GM19467 (cell line): Measurements from ENCODE around the gene IL10RA.
"Not testable (repeated sequence)": the region's sequence is repeated elsewhere in the genome, so short reads cannot be mapped to it uniquely, and the experiment has no call there.

ENCODE experiments used
- ATAC-seq: cut with Tn5 transposase; IDR thresholded peaks from one replicate; pipeline ENCODE4 v1.9.1; 2021; ENCODE audit warnings: mild to moderate bottlenecking, moderate library complexity; ENCODE audit not compliant: unreplicated experiment

The IL10RA gene

DNA sequence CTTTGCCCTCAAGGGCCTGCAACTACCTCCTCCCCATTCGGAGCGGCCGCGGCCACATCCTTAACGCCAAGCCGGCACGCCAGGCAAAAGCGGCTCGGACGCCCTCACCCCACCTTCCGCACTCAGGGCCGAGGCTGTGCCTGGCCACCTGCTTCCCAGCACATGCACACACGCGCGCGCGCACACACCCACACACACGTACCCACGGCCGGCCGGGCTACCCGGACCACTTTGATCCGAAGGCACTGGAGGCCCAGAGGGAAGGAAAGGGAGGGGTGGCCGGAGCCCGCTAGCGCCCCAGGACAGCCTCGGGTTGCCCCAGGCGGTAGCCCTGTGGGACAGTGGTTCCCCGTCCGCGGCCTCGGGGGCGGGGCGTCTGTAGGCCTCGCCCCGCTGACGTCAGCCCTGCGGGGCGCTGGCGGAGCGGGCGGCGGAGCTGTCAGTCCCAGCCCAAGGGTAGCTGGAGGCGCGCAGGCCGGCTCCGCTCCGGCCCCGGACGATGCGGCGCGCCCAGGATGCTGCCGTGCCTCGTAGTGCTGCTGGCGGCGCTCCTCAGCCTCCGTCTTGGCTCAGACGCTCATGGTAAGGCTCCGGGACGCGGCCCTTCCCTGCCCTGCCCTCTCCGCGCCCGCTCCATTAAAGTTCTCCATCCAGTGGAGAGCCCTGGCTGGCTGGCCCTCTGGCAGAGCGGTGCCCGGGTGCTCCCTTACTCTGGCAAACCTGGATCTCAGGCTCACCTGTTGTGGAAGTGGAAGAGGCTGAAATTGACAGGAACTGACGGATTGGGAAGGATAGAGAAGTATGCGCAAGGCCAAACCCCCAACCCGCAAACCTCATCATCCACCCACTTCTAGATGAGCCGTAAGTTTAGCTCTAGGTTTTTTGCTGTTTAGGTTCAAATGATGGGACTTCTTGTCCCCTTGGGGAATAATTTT, at the start of gene IL10RA:
Gene IL10RA, plus strand, starts transcription at position 442 of the 935 bp plus-strand sequence. Its CDS starts 74 bp downstream, at position 516.
- peak; percentile 82 for ATAC-seq

DNA sequence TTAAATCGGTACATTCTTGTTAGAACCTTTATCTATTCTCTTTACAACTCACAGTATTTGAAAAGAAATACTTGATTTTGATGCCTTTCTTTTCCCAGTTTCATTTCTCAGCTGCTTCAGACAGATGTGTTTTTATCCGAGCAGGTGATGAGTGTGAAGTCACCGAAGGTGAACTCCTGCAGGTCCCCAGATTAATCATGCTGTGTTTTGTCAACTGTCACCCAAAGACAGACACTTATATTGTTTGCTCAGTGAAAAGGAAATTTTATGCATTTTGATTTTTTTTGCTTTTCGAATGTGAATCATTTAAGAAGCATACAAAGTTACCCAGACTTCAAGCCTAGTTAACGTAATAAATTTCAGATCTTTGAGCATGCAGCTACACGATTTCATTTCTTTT, 49.2 kb upstream of the IL10RA start:
- no peak for ATAC-seq

DNA sequence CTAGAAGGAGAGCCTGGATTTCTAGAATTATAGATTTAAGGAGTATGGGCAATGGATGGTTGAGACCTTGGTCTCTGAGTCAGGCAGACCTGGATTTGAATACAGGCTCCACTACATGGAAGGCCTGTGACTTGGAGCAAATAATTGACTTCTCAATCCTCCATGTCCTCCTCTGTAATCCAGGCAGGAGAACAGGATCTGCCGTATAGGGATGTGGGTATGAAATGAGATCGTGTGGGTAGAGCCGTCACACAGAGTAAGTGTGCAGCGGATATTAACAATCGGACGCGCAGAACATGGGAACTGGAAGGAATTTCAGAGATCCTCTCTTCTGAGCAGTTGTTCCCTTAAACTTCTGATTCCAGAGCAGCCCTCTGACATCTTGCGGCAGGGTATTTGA, 45.5 kb upstream of the IL10RA start:
- no peak for ATAC-seq

DNA sequence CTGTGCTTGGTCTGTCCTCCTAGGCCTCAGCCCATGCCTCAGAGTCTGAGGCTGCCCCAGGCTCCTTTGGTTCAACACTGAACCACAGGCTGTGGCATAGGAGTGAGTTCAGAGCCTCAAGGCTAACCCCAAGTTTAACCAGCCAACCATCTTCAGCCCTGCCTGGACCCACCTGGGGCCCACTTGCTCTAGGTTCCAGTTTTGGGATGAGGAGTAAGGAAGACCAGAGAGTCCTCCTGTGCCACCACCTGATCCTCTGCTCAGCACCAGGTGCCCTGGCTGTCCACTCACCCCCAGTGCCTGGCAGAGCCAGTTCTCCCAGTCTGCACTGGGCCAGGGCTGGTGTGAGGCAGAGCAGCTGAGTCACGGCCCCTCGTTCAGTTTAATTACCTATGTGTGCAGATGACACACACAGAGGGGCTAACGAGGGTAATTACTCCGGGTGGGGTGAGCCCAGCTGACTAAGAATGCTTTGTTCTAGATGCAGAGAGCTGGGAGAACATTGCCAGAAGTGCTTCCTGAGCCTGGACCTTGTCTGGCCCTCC, 45.0 kb upstream of the IL10RA start:
- ATAC-seq: no peak

DNA sequence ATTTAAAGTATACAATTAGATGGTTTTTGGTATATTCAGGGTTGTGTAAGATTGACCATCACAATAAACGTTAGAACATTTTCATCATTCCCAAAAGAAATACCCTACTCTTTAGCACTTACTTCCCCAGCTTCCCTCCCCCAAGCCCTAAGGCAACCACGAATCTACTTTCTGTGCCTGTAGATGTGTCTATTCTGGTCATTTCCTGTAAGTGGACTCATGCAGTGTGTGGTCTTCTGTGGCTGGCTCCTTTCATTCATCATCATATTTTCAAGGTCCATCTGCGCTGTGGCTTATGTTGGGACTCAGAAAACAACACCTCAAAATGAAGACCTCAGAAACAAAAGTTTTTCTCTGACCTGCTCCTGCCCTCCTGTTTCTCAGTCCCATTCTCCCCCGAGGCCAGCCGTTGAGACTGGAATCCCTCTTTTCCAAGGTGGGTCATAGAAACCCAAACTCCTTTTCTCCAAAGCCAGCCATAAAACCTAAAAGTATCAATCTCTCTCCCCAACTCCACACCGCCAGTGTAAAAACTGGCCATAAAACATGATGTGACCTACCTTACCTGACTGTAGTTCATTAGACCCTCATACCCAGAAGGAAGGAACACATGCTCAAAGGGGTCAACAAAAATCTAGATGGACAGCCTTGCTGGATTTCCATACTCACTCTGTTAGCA, 44.1 kb upstream of the IL10RA start:
- ATAC-seq: no peak

DNA sequence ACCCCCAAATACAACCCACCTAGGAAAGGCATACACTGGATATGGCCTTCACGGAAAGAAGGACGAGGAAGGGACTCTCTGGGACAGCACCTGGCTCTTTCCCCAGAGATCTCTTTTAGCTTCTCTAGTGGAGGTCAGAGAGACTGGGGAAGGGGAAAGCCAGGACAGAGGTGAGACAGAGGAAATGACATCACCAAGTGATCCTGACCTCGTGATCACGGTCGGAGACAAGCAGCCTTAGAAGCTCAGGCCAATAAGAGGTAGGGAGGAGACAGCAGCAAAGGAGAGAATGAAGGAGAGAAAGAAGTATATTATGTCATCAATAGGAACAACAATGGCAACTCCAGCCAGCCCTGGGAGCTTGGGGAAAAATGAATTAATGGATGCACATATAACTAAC, 41.6 kb upstream of the IL10RA start:
- no peak for ATAC-seq

DNA sequence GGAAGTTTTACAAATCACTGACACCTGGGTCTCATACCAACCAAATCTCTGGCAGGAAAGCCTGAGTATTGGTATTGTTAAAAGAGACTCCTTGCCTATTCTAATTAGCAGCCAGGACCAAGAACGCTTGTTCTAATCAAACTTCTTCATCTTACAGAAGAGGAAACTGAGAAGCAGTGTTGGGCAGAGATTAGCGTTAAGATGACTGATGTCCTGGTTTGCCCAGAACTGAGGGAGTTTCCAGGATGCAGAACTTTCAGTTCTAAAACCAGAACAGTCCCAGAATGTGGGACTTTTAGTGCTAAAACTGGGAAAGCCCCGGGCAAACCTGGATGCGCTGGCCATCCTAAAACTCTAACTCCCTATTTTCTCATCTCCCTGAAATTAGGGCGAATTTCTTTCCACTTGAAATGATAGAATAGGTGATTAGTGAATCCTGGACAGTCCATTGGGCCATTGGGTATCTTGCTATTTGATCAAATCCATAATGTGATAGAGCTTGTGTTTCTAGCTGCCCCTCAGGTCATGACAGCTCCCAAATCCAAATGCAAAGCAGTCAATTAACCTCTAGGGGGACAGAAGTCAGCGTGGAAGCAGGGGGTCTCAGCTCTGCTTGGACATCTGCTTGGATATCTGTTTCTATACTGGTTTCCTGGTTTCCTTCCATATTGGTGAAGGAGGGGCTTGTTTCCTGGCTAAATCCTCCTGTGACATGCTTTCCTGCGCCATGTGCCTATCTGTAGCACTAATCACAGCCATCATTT, 41.0 kb upstream of the IL10RA start:
- ATAC-seq: no peak

DNA sequence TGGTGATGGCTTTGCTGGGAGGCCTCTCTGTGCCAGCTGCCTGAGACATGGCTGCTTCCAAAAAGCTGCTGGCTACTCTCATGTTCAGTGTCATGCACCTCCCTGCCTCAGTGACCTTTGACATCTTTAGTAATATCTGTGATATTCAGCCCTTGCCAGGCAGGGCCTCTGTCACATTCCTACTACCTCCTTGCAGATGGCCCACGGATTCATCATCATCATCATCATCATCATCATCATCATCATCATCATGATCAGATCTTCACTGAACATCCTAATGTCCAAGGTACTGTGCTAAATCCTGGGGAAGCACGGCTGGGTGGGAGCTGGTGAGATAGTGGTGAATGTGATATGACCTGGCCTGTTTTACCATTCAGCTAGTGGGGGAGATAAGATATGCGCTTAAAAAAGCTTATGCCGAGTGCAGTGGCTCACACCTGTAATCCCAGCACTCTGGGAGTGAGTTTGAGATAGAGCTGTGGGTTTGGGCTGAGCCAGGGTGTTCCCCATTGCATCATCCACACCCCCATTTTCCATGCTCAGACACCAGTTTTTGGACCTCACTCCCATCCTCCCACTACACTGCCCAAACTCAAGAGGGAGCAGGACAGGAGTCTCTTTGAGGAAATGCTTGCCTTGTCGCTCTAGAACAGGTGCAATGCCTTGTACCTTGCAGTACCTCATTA, 39.9 kb upstream of the IL10RA start:
- ATAC-seq: no peak

DNA sequence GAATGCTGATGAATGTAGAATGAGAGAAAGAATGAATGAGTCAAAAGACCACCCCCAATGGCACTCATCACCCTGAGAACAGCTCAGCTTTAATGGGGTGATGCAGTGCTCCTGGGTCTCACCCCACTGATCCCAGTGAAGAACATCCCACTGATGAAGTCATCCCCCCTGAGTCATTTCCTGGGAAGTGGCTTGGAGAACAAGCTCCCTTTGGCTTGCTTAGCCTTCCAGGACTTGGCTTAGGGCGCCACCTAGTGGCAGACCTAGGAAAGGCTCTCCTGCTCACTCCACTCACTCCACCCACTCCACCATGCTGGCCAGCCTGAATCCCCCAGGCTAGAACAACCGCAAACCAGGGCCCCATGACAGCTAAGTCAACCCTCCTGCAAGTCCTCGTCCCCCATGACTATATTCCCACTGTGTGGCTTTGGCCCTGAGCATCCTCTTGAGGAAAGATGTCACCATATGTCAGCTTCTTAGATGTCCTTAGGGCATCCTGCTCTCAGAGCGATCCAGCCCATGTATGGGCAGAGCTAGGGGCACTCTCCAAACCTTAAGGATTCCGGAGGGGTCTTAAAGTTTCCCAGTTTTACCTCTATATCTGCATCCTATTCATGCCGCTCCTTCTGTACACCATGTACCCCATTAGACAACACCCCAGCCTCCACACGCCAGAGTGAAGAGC, 39.2 kb upstream of the IL10RA start:
- ATAC-seq: no peak

DNA sequence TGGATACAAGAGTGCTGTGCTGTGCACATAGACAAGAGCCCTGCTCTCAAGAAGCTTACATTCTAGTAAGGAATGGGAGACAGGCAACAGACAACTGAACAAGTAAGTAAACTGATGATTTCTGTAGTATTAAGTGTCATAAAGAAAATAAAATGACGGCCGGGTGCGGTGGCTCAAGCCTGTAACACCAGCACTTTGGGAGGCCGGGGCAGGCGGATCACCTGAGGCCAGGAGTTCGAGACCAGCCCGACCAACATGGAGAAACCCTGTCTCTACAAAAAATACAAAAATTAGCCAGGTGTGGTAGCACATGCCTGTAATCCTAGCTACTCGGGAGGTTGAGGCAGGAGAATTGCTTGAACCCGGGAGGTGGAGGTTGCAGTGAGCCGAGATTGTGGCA, 38.4 kb upstream of the IL10RA start:
- not testable (repeated sequence) for ATAC-seq

DNA sequence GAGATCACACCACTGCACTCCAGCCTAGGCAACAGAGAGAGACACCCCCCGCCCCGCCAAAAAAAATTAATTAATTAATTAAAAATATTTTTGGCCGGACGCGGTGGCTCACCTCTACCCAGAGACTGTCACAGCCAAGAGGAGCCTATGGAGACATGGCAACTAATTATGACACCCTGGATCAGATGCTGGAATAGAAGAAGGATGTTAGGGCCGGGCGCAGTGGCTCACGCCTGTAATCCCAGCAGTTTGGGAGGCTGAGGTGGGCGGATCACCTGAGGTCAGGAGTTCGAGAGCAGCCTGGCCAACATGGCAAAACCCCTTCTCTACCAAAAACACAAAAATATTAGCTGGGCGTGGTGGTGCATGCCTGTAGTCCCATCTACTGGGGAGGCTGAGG, 37.7 kb upstream of the IL10RA start:
- ATAC-seq: not testable (repeated sequence)

DNA sequence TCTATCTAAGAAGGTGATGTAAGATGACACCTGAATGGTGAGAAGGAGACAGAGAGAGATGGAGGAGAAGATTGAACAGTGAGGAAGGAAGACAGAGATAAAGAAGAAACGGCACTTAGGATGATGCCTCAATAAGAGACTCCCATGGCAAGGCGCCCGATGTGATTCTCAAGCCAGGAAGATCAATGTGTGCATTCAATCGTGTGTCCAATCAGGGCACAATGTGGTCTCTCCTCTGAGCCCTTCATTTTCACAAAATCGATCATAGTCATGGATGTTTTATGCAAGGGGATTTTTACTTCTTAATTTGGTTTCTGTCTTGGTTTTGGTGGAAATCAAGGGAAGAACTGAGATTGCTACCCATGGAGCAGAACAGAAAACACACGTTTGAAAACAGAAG, 37.1 kb upstream of the IL10RA start:
- no peak for ATAC-seq

DNA sequence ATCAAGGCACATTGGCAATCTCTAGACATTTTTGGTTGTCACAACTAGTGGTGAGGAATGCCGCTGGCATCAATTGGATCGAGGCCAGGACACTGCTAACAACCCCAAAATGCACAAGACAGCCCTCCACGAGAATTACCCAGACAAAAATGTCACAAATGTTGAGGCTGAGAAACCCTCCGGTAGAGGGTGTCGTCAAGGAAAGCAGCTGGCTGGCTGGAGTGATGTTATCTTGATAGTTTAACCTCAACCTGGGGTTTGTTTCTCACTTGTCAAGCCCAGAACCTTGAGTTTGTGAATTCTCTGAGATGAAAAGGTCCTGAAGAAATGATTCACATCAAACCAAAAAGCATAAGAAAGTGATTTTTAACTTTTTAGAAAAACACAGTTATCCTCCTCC, 35.9 kb upstream of the IL10RA start:
- no peak for ATAC-seq

DNA sequence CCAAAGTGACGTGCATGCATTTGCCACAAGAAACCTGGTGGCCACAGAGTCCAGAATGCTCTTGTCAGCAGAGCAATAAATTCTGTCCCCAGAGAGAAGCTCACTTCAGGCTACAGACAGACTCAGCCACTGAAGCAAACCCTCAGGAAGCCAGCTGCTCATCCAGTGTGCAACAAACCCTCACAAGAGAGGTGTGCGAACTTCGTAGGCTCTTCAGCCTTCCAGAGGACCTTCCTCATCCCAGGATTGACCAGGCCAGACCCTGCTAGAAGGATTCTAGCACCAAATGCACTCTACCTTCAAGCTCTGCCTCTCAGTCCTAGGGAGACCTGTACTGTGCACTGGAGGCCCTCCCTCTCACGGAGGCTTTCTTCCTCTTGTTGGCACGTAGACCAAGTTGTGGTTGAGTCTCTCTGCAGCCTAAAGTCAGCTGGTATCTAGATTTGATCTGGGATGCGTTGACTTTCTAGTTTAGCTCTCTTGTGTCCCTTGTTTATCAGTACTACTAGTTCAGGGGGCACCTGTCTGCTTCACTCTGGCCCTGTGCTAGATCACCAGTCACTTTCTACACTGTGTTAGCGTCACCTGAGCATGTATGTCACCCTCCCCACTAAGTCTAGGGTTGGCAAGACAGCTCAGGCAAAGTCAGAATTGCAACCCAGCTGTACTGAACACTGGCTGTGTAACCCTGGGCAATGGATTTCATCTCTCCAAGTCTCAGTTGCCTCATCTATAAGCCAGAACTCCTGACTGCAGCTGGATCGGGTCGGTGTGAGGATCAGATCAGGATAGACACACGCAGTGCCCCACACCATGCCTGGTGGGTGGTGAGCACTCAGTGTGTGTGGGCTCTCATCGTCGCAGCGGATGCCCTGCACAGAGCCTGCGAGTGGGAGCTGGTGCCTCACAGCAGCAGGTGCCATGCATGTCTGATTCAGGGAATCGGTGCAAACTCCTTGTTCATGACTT, 34.9 kb upstream of the IL10RA start:
- no peak for ATAC-seq

DNA sequence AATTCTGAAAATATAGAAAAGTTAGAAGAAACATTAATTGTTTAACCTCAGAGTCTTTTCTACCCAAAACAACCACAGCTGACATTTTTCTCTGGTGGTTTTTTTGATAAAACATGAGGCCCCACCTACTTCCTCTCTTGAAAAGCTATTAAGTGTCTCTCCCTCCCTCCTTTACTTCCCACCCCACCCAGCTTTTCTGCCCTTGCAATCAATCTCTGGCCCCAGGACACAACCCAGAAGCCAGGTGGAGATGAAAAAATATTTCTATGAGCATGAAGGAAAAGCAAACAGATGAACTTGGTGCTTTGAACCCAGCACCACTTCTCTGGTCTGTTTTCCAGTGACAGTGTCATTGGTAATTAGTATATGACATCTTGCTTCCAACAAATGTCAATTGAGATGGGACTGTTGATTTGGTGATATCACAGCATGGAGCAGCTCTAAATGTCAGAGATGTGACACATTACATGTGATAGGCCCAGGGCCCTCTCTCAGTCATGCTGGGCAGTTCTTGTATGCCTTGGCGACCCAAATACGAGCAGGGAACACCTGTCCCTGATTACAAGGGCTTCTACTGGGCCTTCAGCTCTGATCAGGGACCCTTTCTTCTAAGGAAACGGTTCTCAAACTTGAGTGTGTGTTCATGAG, 33.0 kb upstream of the IL10RA start:
- no peak for ATAC-seq

DNA sequence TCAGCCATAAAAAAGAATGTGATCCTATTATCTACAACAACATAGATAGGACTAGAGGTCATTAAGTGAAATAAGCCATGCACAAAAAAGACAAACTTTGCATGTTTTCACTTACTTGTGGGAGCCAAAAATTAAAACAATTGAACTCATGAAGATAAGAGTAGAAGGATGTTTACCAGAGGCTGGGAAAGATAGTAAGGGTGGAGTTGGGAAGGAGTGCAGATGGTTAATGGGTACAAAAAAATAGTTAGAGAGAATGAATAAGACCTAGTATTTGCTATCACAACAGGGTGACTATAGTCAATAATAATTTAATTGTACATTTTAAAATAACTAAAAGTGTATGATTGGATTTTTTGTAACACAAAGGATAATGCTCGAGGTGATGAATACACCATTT, 27.2 kb upstream of the IL10RA start:
- ATAC-seq: no peak

DNA sequence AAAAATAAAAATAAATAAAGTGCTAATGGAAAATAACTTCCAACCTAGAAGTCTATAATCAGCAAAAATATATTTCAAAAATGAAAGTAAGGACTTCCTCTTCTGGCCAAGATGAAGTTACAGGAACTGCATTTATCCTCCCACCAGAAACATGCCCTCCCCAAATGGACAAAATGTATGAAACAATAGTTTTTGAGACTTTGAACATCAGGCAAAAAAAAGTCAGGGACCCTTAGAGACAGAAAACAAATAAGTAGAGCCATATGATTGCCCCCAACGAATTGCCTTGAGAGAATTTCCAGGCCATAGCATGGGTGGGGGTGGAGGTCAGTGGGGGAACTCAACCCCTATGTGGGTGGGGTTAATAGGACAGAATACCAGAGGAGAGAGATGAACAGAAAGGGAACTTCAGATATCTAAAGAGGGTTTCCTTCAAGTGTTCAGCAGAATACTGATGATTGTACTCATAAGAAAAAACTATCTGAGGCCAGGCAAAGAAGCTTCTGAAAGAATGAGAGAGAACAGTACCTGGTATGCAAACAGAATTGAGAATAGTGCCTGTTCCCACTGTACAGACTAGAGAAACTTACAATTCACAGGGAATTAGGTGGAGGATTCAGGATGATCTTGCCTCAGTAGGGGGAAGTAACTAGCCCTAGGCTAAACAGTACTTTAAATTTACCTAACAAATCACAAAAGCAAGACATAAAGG, 26.6 kb upstream of the IL10RA start:
- no peak for ATAC-seq

DNA sequence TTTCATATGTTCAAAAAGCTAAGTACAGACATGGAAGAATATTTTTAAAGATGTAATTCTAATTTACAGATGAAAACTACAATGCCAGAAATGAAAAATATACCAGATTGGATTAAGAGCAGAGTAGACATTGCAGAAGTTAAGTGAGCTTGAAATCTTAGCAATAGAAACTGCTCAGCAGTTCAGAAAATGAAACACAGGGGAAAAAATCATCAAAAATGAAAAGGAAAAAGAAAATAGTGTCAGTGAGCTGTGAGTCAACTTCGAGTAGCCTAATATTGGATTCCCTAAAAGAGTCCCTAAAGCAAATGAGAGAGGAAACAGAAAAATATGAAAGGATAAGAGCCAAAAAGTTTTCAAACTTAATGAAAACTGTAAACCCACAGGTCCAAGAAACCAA, 25.8 kb upstream of the IL10RA start:
- no peak for ATAC-seq
